ENCODE measurements around the gene ZNF469.

The ZNF469 gene

GRCh38 chr16:88382491-88383400, at the start of gene ZNF469:
ZNF469 (plus strand) TSS chr16:88382959; CDS start chr16:88427471, 44,512 bp downstream.
- DNase-seq: no peak

- DNase-seq: no peak
Measured at GRCh38 chr16:88333848-88334777, 48.6 kb upstream of the ZNF469 start.

- DNase-seq: no peak
Measured at GRCh38 chr16:88334778-88335720, 47.7 kb upstream of the ZNF469 start.

- no peak for DNase-seq
Measured at GRCh38 chr16:88337021-88337420, 45.7 kb upstream of the ZNF469 start.

GRCh38 chr16:88337538-88337937, 45.2 kb upstream of the ZNF469 start:
- DNase-seq: no peak

GRCh38 chr16:88338111-88338510, 44.6 kb upstream of the ZNF469 start:
- no peak for DNase-seq

GRCh38 chr16:88338896-88339295, 43.9 kb upstream of the ZNF469 start:
- DNase-seq: no peak

GRCh38 chr16:88339930-88340754, 42.6 kb upstream of the ZNF469 start:
- DNase-seq: no peak

- DNase-seq: no peak
Measured at GRCh38 chr16:88340755-88341150, 42.0 kb upstream of the ZNF469 start.

- no peak for DNase-seq
Measured at GRCh38 chr16:88341551-88342290, 41.0 kb upstream of the ZNF469 start.

- DNase-seq: no peak
Measured at GRCh38 chr16:88342491-88342890, 40.3 kb upstream of the ZNF469 start.

GRCh38 chr16:88343271-88343791, 39.4 kb upstream of the ZNF469 start:
- no peak for DNase-seq

- no peak for DNase-seq
Measured at GRCh38 chr16:88344411-88345030, 38.2 kb upstream of the ZNF469 start.

GRCh38 chr16:88345031-88345720, 37.6 kb upstream of the ZNF469 start:
- no peak for DNase-seq

- no peak for DNase-seq
Measured at GRCh38 chr16:88345721-88346560, 36.8 kb upstream of the ZNF469 start.

GRCh38 chr16:88346680-88347505, 35.9 kb upstream of the ZNF469 start:
- DNase-seq: no peak

GRCh38 chr16:88347656-88348376, 34.9 kb upstream of the ZNF469 start:
- DNase-seq: peak in 1 of 2 donors; percentile 9

All from activated CD4-positive, alpha-beta T cell treated with anti-CD3 and anti-CD28 coated beads for 4 hours (primary cell).